SJSA1 (cell line): Measurements from ENCODE around the gene CIT. TPM values are rescaled to one million over a fixed set of nuclear protein-coding genes. Genes with fewer than 3 reads are reported as not detected.
A peak's percentile ranks its signal among the peaks of the same experiment; 100 is the strongest.

Experiments used
- DNase-seq, 2 experiments: peaks; one replicate each; pipeline ENCODE4 v3.0.0-alpha.2; 2015 to 2020; ENCODE audit warnings: low spot score in 2 of 2, low read depth in 1 of 2
- H3K27ac ChIP-seq: fragments of 250-450 bp; sonication (Bioruptor Pico); 2 replicates; pipeline ENCODE4 v1.5.1; 2020; ENCODE audit warnings: mild to moderate bottlenecking, moderate library complexity
- H3K27me3 ChIP-seq: fragments of 250-450 bp; sonication (Bioruptor Pico); replicated peaks from 2 replicates; pipeline ENCODE4 v1.5.1; 2020; ENCODE audit warnings: mild to moderate bottlenecking, moderate library complexity
- H3K36me3 ChIP-seq: fragments of 250-450 bp; sonication (Bioruptor Pico); 2 replicates; pipeline ENCODE4 v1.5.1; 2020; ENCODE audit warnings: mild to moderate bottlenecking
- H3K4me1 ChIP-seq: fragments of 250-450 bp; sonication (Bioruptor Pico); replicated peaks from 2 replicates; pipeline ENCODE4 v1.6.1; 2021; ENCODE audit warnings: mild to moderate bottlenecking
- H3K4me3 ChIP-seq: fragments of 250-450 bp; sonication (Bioruptor Pico); 2 replicates; pipeline ENCODE4 v1.5.1; 2020; ENCODE audit warnings: mild to moderate bottlenecking
- H3K9me3 ChIP-seq: fragments of 250-450 bp; sonication (Bioruptor Pico); replicated peaks from 2 replicates; pipeline ENCODE4 v1.5.1; 2020; ENCODE audit warnings: mild to moderate bottlenecking
- total RNA-seq: library from RNA; depleted of rRNA; stranded (reverse); fragments of >200 nt; shearing (Covaris generic); gene quantifications from 2 replicates; pipeline ENCODE4 v1.2.3, GENCODE V29; 2014

Gene CIT
- total RNA-seq, 1 experiment from 2014 or later: 33.7 TPM

GRCh38 chr12:119676573-119676972, 200.5 kb downstream of the CIT start:
- H3K27ac ChIP-seq: no peak overlapping the region
- H3K4me3 ChIP-seq: no peak overlapping the region
- H3K36me3 ChIP-seq: peaks cover 92% of the 10 kb centered on the region
- no peak for DNase-seq
- H3K4me1 ChIP-seq: no peaks in the 10 kb centered on the region
- no peaks in the 10 kb centered on the region for H3K9me3 ChIP-seq
- no peaks in the 10 kb centered on the region for H3K27me3 ChIP-seq

DNA sequence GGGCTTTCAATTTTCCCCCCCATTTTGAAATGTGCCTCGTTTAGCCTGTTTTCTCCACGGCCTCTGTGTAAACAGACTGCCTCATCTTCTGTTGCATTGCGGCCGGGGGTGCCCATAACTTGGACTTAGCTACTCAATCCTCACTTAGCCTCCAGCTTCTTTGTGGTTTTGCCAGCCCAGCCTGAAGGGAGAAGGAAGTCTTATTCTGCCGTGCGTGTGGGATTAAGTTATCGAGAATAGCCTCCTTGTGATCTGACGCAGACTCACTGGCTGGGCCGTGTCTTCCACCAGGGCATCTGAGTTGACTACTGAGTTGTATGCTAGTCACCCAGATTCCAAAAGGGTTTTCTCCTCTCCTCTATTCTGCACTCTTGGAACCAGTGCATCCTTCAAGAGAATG, 201.1 kb downstream of the CIT start:
- Histone ChIP-seq H3K36me3 (peaks cover 92% of the 10 kb centered on the region), H3K27me3 (no peaks in the 10 kb centered on the region), H3K27ac (no peak overlapping the region), H3K4me1 (no peaks in the 10 kb centered on the region), H3K4me3 (no peak overlapping the region), H3K9me3 (no peaks in the 10 kb centered on the region)
- DNase-seq: no peak

- Histone ChIP-seq H3K4me3 (no peak overlapping the region), H3K36me3 (peaks cover 90% of the 10 kb centered on the region), H3K27ac (no peak overlapping the region), H3K4me1 (no peaks in the 10 kb centered on the region), H3K9me3 (no peaks in the 10 kb centered on the region), H3K27me3 (no peaks in the 10 kb centered on the region)
- DNase-seq: no peak
Measured at GRCh38 chr12:119674560-119674959, 202.6 kb downstream of the CIT start.

DNA sequence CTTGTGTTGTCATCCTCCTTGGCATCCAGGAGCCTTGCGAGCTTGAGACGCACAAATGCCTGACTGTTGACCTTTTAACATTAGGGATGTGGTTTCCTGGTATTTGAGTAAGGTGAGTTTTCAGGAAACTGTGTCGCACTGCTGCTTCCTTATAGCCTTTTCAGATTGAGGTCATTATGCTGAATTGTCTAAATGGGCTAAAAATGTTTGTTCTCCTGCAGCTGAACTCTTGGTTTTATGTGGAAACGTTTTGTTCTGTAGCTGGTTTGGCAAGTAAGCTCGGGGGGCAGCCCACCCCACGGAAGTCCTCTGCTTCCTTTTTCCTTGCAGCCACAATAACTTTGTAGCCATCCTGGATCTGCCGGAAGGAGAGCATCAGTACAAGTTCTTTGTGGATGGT, 203.5 kb downstream of the CIT start:
- no peaks in the 10 kb centered on the region for H3K4me1 ChIP-seq
- H3K27me3 ChIP-seq: no peaks in the 10 kb centered on the region
- no peak for DNase-seq
- no peak overlapping the region for H3K4me3 ChIP-seq
- H3K27ac ChIP-seq: no peak overlapping the region
- H3K36me3 ChIP-seq: peaks cover 83% of the 10 kb centered on the region
- no peaks in the 10 kb centered on the region for H3K9me3 ChIP-seq

GRCh38 chr12:119672194-119672593, 204.9 kb downstream of the CIT start:
- no peak for DNase-seq
- no peak overlapping the region for H3K4me3 ChIP-seq
- no peaks in the 10 kb centered on the region for H3K9me3 ChIP-seq
- H3K4me1 ChIP-seq: peaks cover 3% of the 10 kb centered on the region; the same call in 1 of the 2 replicates
- H3K27me3 ChIP-seq: no peaks in the 10 kb centered on the region
- H3K27ac ChIP-seq: no peak overlapping the region
- peaks cover 71% of the 10 kb centered on the region for H3K36me3 ChIP-seq

- no peak overlapping the region for H3K4me3 ChIP-seq
- H3K36me3 ChIP-seq: peaks cover 60% of the 10 kb centered on the region
- H3K27me3 ChIP-seq: no peaks in the 10 kb centered on the region; the same call in 1 of the 2 replicates
- DNase-seq: no peak
- H3K4me1 ChIP-seq: peaks cover 4% of the 10 kb centered on the region; the same call in 1 of the 2 replicates
- H3K27ac ChIP-seq: no peak overlapping the region
- no peaks in the 10 kb centered on the region for H3K9me3 ChIP-seq
Measured at GRCh38 chr12:119671070-119671469, 206.1 kb downstream of the CIT start.

DNA sequence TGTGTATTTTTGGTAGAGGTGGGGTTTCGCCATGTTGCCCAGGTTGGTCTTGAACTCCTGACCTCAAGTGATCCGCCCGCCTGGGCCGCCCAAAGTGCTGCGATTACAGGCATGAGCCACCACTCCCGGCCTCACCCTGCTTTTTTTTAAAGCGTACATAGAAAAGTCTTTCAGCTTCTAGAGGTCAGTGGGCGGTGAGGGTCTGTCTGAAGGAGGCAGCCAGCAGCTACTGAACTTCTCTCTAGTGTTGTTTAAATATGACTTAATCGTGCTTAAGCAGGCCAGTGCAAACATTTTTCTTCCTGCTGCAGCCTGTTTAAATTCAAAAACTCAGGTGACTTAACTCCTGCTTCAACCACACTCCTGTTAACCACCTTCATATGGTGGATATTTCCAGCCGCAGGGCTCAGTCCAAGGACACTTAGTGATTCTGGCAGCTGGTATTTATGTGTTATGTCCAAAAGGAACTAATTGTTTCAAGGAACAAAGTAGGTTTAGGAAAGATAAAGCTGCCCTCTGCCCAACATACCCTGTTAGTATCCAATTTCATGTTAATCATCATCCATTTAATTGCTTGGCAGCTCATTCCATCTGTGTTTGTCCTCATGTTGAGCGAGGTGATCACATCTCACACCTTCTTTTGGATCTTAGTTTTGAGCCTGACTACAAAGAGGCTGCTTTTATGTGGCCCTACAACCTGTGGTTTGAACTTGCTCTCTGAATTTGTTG, 207.2 kb downstream of the CIT start:
- Histone ChIP-seq H3K9me3 (no peaks in the 10 kb centered on the region), H3K27ac (no peak overlapping the region), H3K4me1 (peaks cover 4% of the 10 kb centered on the region; the same call in 1 of the 2 replicates), H3K4me3 (no peak overlapping the region), H3K27me3 (no peaks in the 10 kb centered on the region; the same call in 1 of the 2 replicates), H3K36me3 (peaks cover 52% of the 10 kb centered on the region)
- DNase-seq: no peak

- peak overlapping the region; percentile 77 for H3K4me3 ChIP-seq
- no peak for DNase-seq
- H3K27ac ChIP-seq: peak overlapping the region; percentile 41; the same call in 1 of the 2 replicates
- H3K27me3 ChIP-seq: no peaks in the 10 kb centered on the region; the same call in 1 of the 2 replicates
- peaks cover 4% of the 10 kb centered on the region; the same call in 1 of the 2 replicates for H3K4me1 ChIP-seq
- H3K36me3 ChIP-seq: peaks cover 37% of the 10 kb centered on the region
- no peaks in the 10 kb centered on the region for H3K9me3 ChIP-seq
Measured at GRCh38 chr12:119668324-119668841, 208.7 kb downstream of the CIT start.

GRCh38 chr12:119667577-119668323, 209.4 kb downstream of the CIT start, which contains the start of gene PRKAB1:
TSS of gene PRKAB1 (plus strand) at chr12:119668133. CDS start at chr12:119668245, 112 bp downstream.
- H3K4me1 ChIP-seq: peaks cover 4% of the 10 kb centered on the region; the same call in 1 of the 2 replicates
- H3K27ac ChIP-seq: peak within 1 kb of the TSS; percentile 41
- H3K27me3 ChIP-seq: no peaks in the 10 kb centered on the region; the same call in 1 of the 2 replicates
- peak within 1 kb of the TSS; percentile 77 for H3K4me3 ChIP-seq
- peaks cover 30% of the 10 kb centered on the region for H3K36me3 ChIP-seq
- no peaks in the 10 kb centered on the region for H3K9me3 ChIP-seq
- DNase-seq: peak; percentile 88 to 95

DNA sequence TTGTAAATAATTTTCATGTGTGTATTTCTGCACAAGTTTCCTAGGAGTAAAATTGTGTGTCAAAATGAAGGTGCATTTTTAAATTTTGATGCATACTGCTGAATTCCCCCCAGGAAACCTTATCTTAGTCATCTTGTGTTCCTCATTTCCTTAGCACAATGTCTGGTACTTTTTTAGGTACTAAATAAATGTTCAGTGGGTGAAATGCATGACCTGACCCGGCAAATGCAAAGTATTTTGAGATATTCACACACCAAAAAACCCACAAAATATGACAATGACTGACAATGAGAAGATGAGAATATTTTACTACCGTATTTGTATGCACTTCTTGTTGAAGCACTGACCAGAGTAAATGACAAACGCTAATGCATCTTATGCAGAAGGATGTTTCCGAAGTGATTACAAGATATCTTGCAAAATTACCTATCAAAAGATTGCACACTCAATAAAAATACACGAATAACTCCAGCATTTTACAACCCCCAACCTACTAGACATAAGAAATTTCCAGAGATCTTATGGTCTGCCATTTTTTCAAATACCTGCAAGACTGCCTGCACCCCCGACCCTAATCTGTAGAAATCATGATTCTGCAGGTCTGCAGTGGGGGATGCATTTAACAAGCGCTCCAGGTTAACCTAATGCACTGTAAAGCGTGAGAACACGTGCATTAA, 210.1 kb downstream of the CIT start:
- Histone ChIP-seq H3K9me3 (no peaks in the 10 kb centered on the region), H3K27me3 (no peaks in the 10 kb centered on the region; the same call in 1 of the 2 replicates), H3K27ac (no peak overlapping the region), H3K36me3 (peaks cover 23% of the 10 kb centered on the region), H3K4me1 (peaks cover 4% of the 10 kb centered on the region; the same call in 1 of the 2 replicates), H3K4me3 (peak overlapping the region; percentile 77)
- DNase-seq: no peak

DNA sequence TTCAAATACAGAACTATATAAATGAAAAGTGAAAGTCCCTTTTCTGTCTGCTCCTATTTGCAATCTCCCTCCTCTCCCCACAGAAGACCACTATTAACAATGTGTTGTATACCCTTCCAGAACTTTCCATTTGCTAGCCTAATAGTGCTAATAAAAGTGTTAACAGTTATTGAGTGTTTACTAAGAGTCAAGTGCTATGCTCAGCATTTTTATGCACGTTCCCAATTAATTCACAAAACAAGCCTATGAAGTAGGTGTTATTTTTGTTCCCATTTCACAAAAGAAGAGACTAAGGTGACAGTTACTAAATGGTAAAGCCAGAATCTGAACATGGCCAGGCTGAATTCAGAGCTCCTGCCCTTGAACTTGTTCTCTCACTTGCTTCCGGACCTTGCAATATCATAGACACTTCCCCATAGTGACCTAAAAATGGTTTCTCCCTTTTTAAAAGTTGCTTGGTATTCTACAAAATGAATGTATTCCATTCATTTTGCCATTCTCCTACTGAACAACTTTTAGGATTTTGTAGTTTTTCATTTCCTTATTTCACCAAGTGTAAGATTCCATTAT, 210.8 kb downstream of the CIT start:
- peaks cover 4% of the 10 kb centered on the region; the same call in 1 of the 2 replicates for H3K4me1 ChIP-seq
- H3K9me3 ChIP-seq: no peaks in the 10 kb centered on the region
- H3K27ac ChIP-seq: no peak overlapping the region
- no peaks in the 10 kb centered on the region; the same call in 1 of the 2 replicates for H3K27me3 ChIP-seq
- H3K36me3 ChIP-seq: peaks cover 16% of the 10 kb centered on the region
- H3K4me3 ChIP-seq: no peak overlapping the region
- no peak for DNase-seq

GRCh38 chr12:119665164-119665929, 211.8 kb downstream of the CIT start:
- no peak for DNase-seq
- Histone ChIP-seq H3K36me3 (peaks cover 6% of the 10 kb centered on the region; the same call in 1 of the 2 replicates), H3K9me3 (no peaks in the 10 kb centered on the region), H3K27me3 (peaks cover under 1% of the 10 kb centered on the region; the same call in 1 of the 2 replicates), H3K4me1 (peaks cover 4% of the 10 kb centered on the region; the same call in 1 of the 2 replicates), H3K27ac (no peak overlapping the region), H3K4me3 (no peak overlapping the region)
